ENCODE data around the gene RSPH6A.
A peak's percentile ranks its signal among the peaks of the same experiment; 100 is the strongest.
"Not testable (repeated sequence)": the region's sequence is repeated elsewhere in the genome, so short reads cannot be mapped to it uniquely, and the experiment has no call there.

The RSPH6A gene

GRCh38 chr19:45764475-45764874, 50.6 kb downstream of the RSPH6A start:
- no peak for DNase-seq

GRCh38 chr19:45763691-45764294, 51.3 kb downstream of the RSPH6A start:
- peak; percentile 60 for DNase-seq

GRCh38 chr19:45762870-45763631, 52.1 kb downstream of the RSPH6A start:
- DNase-seq = no peak

GRCh38 chr19:45761714-45762113, 53.4 kb downstream of the RSPH6A start:
- DNase-seq = no peak

- no peak for DNase-seq
Observed at GRCh38 chr19:45758921-45759320, 56.2 kb downstream of the RSPH6A start.

GRCh38 chr19:45757695-45758094, 57.4 kb downstream of the RSPH6A start:
- no peak for DNase-seq

GRCh38 chr19:45754323-45754722, 60.8 kb downstream of the RSPH6A start:
- no peak for DNase-seq

GRCh38 chr19:45753548-45753947, 61.6 kb downstream of the RSPH6A start:
- no peak for DNase-seq

- DNase-seq = no peak
Observed at GRCh38 chr19:45752639-45753038, 62.5 kb downstream of the RSPH6A start.

GRCh38 chr19:45751483-45751882, 63.6 kb downstream of the RSPH6A start:
- DNase-seq = not testable (repeated sequence)

GRCh38 chr19:45747513-45747912, 67.6 kb downstream of the RSPH6A start:
- DNase-seq = no peak

GRCh38 chr19:45746866-45747265, 68.2 kb downstream of the RSPH6A start:
- DNase-seq = no peak

Data from retina (tissue), 1 donor.